HUES48 (cell line): ENCODE results near the gene SH3PXD2A.

Source experiments
- H3K27ac ChIP-seq: one replicate; pipeline ENCODE4 v1.7.0; 2013; ENCODE audit warnings: low read depth, low read length, inconsistent platforms
- H3K27me3 ChIP-seq: 2 replicates; pipeline ENCODE4 v1.6.1; 2013; ENCODE audit warnings: mild to moderate bottlenecking, low read length; ENCODE audit not compliant: control insufficient read depth, insufficient read depth
- H3K36me3 ChIP-seq: 2 replicates; pipeline ENCODE4 v1.6.1; 2013; ENCODE audit warnings: low read length; ENCODE audit not compliant: control insufficient read depth, insufficient read depth
- H3K4me1 ChIP-seq: 2 replicates; pipeline ENCODE4 v1.6.1; 2013; ENCODE audit warnings: mild to moderate bottlenecking, low read length; ENCODE audit not compliant: control insufficient read depth, insufficient read depth
- H3K4me3 ChIP-seq: 2 replicates; pipeline ENCODE4 v1.5.1; 2013; ENCODE audit warnings: mild to moderate bottlenecking, low read depth, low read length
- H3K9ac ChIP-seq: 2 replicates; pipeline ENCODE4 v1.6.1; 2013; ENCODE audit warnings: mild to moderate bottlenecking, low read depth, low read length, moderate library complexity
- H3K9me3 ChIP-seq: 2 replicates; pipeline ENCODE4 v1.6.1; 2013; ENCODE audit warnings: low read length; ENCODE audit not compliant: control insufficient read depth, insufficient read depth

Gene SH3PXD2A

DNA sequence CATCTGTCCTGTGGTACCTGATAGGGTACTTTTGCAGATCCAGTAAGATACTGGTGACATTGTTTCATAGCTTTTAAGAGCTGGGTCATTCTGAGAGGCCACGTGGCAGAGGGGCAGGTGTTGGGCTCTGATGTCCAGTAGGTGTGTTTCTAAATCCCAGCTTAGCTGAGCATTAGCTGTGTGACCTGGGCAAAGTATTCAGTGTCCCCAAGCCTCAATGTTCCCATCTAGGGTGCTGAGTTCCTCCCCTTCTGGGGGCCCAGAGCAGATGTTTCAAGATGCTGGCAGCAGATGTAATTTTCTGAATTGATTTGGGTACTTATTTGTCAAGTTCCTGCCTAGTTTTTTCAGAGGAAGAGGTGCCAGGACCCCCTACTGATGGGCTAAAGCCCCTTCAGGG is 309.0 kb downstream of the SH3PXD2A start:
- peaks cover 9% of the 10 kb centered on the region; the same call in 1 of the 2 replicates for H3K4me1 ChIP-seq
- no peaks in the 10 kb centered on the region for H3K36me3 ChIP-seq
- H3K27ac ChIP-seq = no peak overlapping the region
- H3K27me3 ChIP-seq = no peaks in the 10 kb centered on the region
- H3K9me3 ChIP-seq = no peaks in the 10 kb centered on the region
- H3K4me3 ChIP-seq = no peak overlapping the region
- H3K9ac ChIP-seq = no peak overlapping the region

GRCh38 chr10:103545771-103546281 is 309.6 kb downstream of the SH3PXD2A start:
- Histone ChIP-seq H3K4me3 (no peak overlapping the region), H3K9ac (no peak overlapping the region), H3K27ac (no peak overlapping the region), H3K27me3 (no peaks in the 10 kb centered on the region), H3K36me3 (no peaks in the 10 kb centered on the region), H3K4me1 (peaks cover 9% of the 10 kb centered on the region; the same call in 1 of the 2 replicates), H3K9me3 (no peaks in the 10 kb centered on the region)

DNA sequence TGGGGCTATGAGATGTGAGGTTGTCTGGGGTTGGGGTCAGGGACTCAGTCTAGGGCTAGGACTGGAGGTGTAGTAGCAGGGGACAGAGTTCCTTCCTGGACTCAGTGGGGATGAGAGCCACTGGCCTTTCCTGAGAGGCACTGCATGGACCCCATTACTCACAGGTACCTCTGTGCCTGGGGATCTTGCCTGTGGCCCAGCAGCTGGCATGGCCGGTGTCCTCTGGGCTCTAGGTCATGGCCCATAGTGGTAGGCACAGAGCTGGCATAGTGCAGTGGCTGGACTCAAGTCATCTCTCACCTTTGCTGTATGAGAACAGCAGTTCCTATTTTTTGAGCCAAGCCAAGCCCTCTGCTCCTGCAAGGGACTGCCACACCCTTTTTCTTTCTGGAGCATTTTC is 310.0 kb downstream of the SH3PXD2A start:
- Histone ChIP-seq H3K9me3 (no peaks in the 10 kb centered on the region), H3K27me3 (no peaks in the 10 kb centered on the region), H3K4me3 (no peak overlapping the region), H3K9ac (no peak overlapping the region), H3K27ac (no peak overlapping the region), H3K36me3 (no peaks in the 10 kb centered on the region), H3K4me1 (peaks cover 9% of the 10 kb centered on the region; the same call in 1 of the 2 replicates)

DNA sequence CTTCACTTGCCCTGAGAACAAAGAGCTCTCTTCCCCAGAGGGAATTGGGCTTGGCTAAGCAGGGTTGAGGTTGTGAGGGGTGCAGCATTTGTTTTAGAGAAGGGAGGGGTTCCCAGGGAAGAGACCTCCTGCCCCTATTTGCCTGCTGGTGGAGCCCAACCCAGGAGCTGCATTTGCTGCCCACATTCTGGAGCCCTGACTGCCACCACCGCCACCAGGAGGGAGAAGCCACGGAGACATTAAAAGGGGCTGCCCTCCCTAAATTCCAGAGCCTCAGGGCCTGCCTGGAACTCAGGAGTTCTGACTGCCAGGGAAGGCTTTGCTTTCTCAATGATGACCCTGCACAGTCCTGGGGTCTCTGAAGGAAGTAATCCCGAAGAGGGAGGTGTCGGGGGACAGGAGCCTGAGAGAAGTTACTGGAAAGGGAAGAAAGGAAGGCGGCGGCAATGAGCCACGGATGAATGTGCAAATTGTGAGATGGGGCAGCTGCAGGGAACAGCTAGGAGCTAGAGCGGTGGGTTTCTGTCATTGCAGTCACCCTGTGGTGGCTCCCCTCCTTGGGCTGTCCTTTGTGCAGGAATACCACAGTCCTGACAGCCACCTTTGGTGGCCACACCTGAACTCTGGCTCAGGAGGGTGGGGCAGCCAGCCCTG is 310.6 kb downstream of the SH3PXD2A start:
- Histone ChIP-seq H3K27ac (no peak overlapping the region), H3K27me3 (no peaks in the 10 kb centered on the region), H3K36me3 (no peaks in the 10 kb centered on the region), H3K4me1 (peaks cover 9% of the 10 kb centered on the region; the same call in 1 of the 2 replicates), H3K9ac (no peak overlapping the region), H3K9me3 (no peaks in the 10 kb centered on the region), H3K4me3 (no peak overlapping the region)
